ENCODE data around the gene PAK6. TPM values are rescaled to one million over a fixed set of nuclear protein-coding genes. Genes with fewer than 3 reads are reported as not detected.
A peak's percentile ranks its signal among the peaks of the same experiment; 100 is the strongest.

The PAK6 gene
- total RNA-seq, 2 experiments from 2014 or later = 1.0 to 1.7 TPM

GRCh38 chr15:40307421-40308211 lies 68.8 kb downstream of the PAK6 start, which contains the start of gene PLCB2:
TSS of gene PLCB2 (minus strand) at chr15:40307935. CDS start at chr15:40307672, 263 bp downstream.
- H3K27ac Mint-ChIP-seq = peak within 1 kb of the TSS; percentile 96
- CTCF ChIA-PET = interaction anchor here (0.7 to 17.8 kb wide), 28 partner anchors 12 to 522 kb away, joined by 3 to 411 read pairs (median 4); partner anchors contain the start of genes ANKRD63, CCDC9B, INAFM2 and IVD
- H3K27me3 Mint-ChIP-seq = peaks cover 9% of the 10 kb centered on the region
- peaks cover 5% of the 10 kb centered on the region for H3K36me3 Mint-ChIP-seq
- H3K4me1 Mint-ChIP-seq = peaks cover 30% of the 10 kb centered on the region
- DNase-seq = peak; percentile 81
- no peaks in the 10 kb centered on the region for H3K9me3 Mint-ChIP-seq (ENCODE audit: low read depth)
- H3K4me3 Mint-ChIP-seq = peak within 1 kb of the TSS; percentile 91
- peak; percentile 78 for ATAC-seq

GRCh38 chr15:40309344-40309862 lies 70.5 kb downstream of the PAK6 start:
- DNase-seq (no peak), ATAC-seq (no peak)
- Mint-ChIP-seq H3K36me3 (no peaks in the 10 kb centered on the region), H3K27ac (peak overlapping the region; percentile 96), H3K4me1 (peaks cover 37% of the 10 kb centered on the region), H3K9me3 (ENCODE audit: low read depth) (no peaks in the 10 kb centered on the region), H3K27me3 (peaks cover 20% of the 10 kb centered on the region), H3K4me3 (peak overlapping the region; percentile 91)
- CTCF ChIA-PET = interaction anchor here (0.7 to 17.8 kb wide), 21 partner anchors 7 to 264 kb away, joined by 3 to 411 read pairs (median 6); partner anchors contain the start of genes ANKRD63, CCDC9B, INAFM2 and IVD

GRCh38 chr15:40310001-40310959 lies 71.4 kb downstream of the PAK6 start:
- H3K36me3 Mint-ChIP-seq = no peaks in the 10 kb centered on the region
- ATAC-seq (no peak), DNase-seq (peak; percentile 80)
- H3K9me3 Mint-ChIP-seq (ENCODE audit: low read depth) = no peaks in the 10 kb centered on the region
- peaks cover 35% of the 10 kb centered on the region for H3K4me1 Mint-ChIP-seq
- H3K27ac Mint-ChIP-seq = peak overlapping the region; percentile 96
- peak overlapping the region; percentile 37 for H3K4me3 Mint-ChIP-seq
- CTCF ChIA-PET = interaction anchor here (0.7 to 17.8 kb wide), 20 partner anchors 8 to 280 kb away, joined by 3 to 411 read pairs (median 8); partner anchors contain the start of genes ANKRD63, CCDC9B, INAFM2 and IVD
- peaks cover 24% of the 10 kb centered on the region for H3K27me3 Mint-ChIP-seq

GRCh38 chr15:40310993-40311392 lies 72.1 kb downstream of the PAK6 start:
- H3K4me1 Mint-ChIP-seq = peaks cover 33% of the 10 kb centered on the region
- ATAC-seq (no peak), DNase-seq (no peak)
- CTCF ChIA-PET = interaction anchor here (1.3 to 17.8 kb wide), 9 partner anchors 9 to 111 kb away, joined by 3 to 411 read pairs (median 39); partner anchors contain the start of genes ANKRD63, CCDC9B and INAFM2
- no peak overlapping the region for H3K27ac Mint-ChIP-seq
- no peaks in the 10 kb centered on the region for H3K9me3 Mint-ChIP-seq (ENCODE audit: low read depth)
- H3K4me3 Mint-ChIP-seq = no peak overlapping the region
- peaks cover 32% of the 10 kb centered on the region for H3K27me3 Mint-ChIP-seq
- no peaks in the 10 kb centered on the region for H3K36me3 Mint-ChIP-seq

GRCh38 chr15:40312370-40313158 lies 73.7 kb downstream of the PAK6 start:
- no peak for ATAC-seq
- Mint-ChIP-seq H3K4me1 (peaks cover 25% of the 10 kb centered on the region), H3K9me3 (ENCODE audit: low read depth) (no peaks in the 10 kb centered on the region), H3K27me3 (peaks cover 35% of the 10 kb centered on the region), H3K27ac (no peak overlapping the region), H3K36me3 (no peaks in the 10 kb centered on the region), H3K4me3 (no peak overlapping the region)
- DNase-seq = no peak
- CTCF ChIA-PET = interaction anchor here (1.0 to 17.8 kb wide), 8 partner anchors 8 to 135 kb away, joined by 3 to 411 read pairs (median 70); partner anchors contain the start of genes ANKRD63, CCDC9B and INAFM2

- no peaks in the 10 kb centered on the region for H3K9me3 Mint-ChIP-seq (ENCODE audit: low read depth)
- H3K27me3 Mint-ChIP-seq = peaks cover 39% of the 10 kb centered on the region
- peak; percentile 31 for ATAC-seq
- peaks cover 22% of the 10 kb centered on the region for H3K4me1 Mint-ChIP-seq
- CTCF ChIA-PET = interaction anchor here (0.7 to 17.8 kb wide), 8 partner anchors 7 to 268 kb away, joined by 3 to 411 read pairs (median 6); partner anchors contain the start of genes CCDC9B, INAFM2 and IVD
- H3K36me3 Mint-ChIP-seq = no peaks in the 10 kb centered on the region
- no peak overlapping the region for H3K4me3 Mint-ChIP-seq
- H3K27ac Mint-ChIP-seq = no peak overlapping the region
- peak; percentile 52 for DNase-seq
These were observed 74.9 kb downstream of the PAK6 start for GRCh38 chr15:40313531-40314398.

GRCh38 chr15:40314723-40315276 lies 75.9 kb downstream of the PAK6 start:
- peaks cover 40% of the 10 kb centered on the region for H3K27me3 Mint-ChIP-seq
- H3K4me3 Mint-ChIP-seq = no peak overlapping the region
- ATAC-seq = no peak

GRCh38 chr15:40316931-40317330 lies 78.1 kb downstream of the PAK6 start:
- H3K27me3 Mint-ChIP-seq = peaks cover 41% of the 10 kb centered on the region
- H3K9me3 Mint-ChIP-seq (ENCODE audit: low read depth) = no peaks in the 10 kb centered on the region
- H3K4me3 Mint-ChIP-seq = no peak overlapping the region
- ATAC-seq (no peak), DNase-seq (no peak)
- peaks cover 16% of the 10 kb centered on the region for H3K4me1 Mint-ChIP-seq
- H3K27ac Mint-ChIP-seq = no peak overlapping the region
- H3K36me3 Mint-ChIP-seq = no peaks in the 10 kb centered on the region
- CTCF ChIA-PET = interaction anchor here (1.1 to 17.8 kb wide), 4 partner anchors 7 to 39 kb away, joined by 3 to 317 read pairs (median 77); partner anchors contain the start of genes CCDC9B and PLCB2

More at GRCh38 chr15:40314723-40315276, 75.9 kb downstream of the PAK6 start:
- Mint-ChIP-seq H3K27ac (no peak overlapping the region), H3K4me1 (peaks cover 11% of the 10 kb centered on the region), H3K9me3 (ENCODE audit: low read depth) (no peaks in the 10 kb centered on the region), H3K36me3 (no peaks in the 10 kb centered on the region)
- no peak for DNase-seq
- CTCF ChIA-PET = interaction anchor here (1.2 to 17.8 kb wide), 5 partner anchors 25 to 91 kb away, joined by 3 to 411 read pairs (median 8); partner anchors contain the start of genes CCDC9B and IVD

- no peaks in the 10 kb centered on the region for H3K36me3 Mint-ChIP-seq
- peaks cover 22% of the 10 kb centered on the region for H3K4me1 Mint-ChIP-seq
- no peaks in the 10 kb centered on the region for H3K9me3 Mint-ChIP-seq (ENCODE audit: low read depth)
- H3K4me3 Mint-ChIP-seq = no peak overlapping the region
- CTCF ChIA-PET = interaction anchor here (2.1 to 17.8 kb wide), 3 partner anchors 7 to 38 kb away, joined by 8 to 317 read pairs (median 146); partner anchors contain the start of genes CCDC9B and PLCB2
- peaks cover 35% of the 10 kb centered on the region for H3K27me3 Mint-ChIP-seq
- no peak overlapping the region for H3K27ac Mint-ChIP-seq
- DNase-seq = no peak
- ATAC-seq = no peak
These were observed 78.7 kb downstream of the PAK6 start for GRCh38 chr15:40317580-40317979.

- no peak overlapping the region for H3K27ac Mint-ChIP-seq
- peaks cover 26% of the 10 kb centered on the region for H3K4me1 Mint-ChIP-seq
- no peak for ATAC-seq
These were observed 81.5 kb downstream of the PAK6 start for GRCh38 chr15:40320409-40320808.

More at GRCh38 chr15:40320409-40320808, 81.5 kb downstream of the PAK6 start:
- Mint-ChIP-seq H3K27me3 (peaks cover 23% of the 10 kb centered on the region), H3K4me3 (no peak overlapping the region), H3K9me3 (ENCODE audit: low read depth) (no peaks in the 10 kb centered on the region), H3K36me3 (no peaks in the 10 kb centered on the region)
- DNase-seq = no peak
- CTCF ChIA-PET = interaction anchor here (1.7 to 17.8 kb wide), 8 partner anchors 8 to 103 kb away, joined by 3 to 317 read pairs (median 10); partner anchors contain the start of genes CCDC9B and PLCB2

Data from activated CD8-positive, alpha-beta memory T cell treated with anti-CD3 and anti-CD28 coated beads, Interleukin-2, amount 10 ng/mL, durations not matched to agents 7 days and 5 days (primary cell).